ENCODE data around the gene IMMT. TPM values are rescaled to one million over a fixed set of nuclear protein-coding genes. Genes with fewer than 3 reads are reported as not detected.

Gene IMMT
- total and polyA plus RNA-seq, 2 of the 8 experiments (the other 6 are each of a cell fraction or from before 2014, with no cell fraction given): 37.7 to 103 TPM

DNA sequence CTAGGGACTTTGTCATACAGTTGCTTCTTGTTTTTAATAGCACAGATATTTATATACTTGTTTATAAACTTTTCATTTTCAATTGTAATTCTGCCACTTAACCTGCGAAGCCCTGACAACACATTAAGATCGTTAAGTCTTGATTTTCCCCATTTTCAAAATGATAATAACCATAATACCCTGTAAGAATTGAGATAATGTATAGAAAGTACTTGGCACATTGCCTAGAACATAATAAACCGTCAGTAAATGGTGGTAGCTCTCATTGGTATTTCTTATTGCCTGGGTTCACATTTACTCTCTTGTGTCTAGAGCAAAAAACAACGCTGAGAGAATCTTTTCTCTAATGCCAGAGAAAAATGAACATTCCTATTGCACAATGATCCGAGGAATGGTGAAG lies 70.6 kb downstream of the IMMT start:
- TF ChIP-seq SIX5 (IDR thresholded peaks at IDR 0.05; ENCODE audit: low read depth, low read length) (no peak), EP300 (IDR thresholded peaks at IDR 0.05; ENCODE audit: borderline replicate concordance in 1 of 2, low read depth in 2 of 2, low read length in 2 of 2) (no peak)
- TF ChIP-seq, protein P1, sequence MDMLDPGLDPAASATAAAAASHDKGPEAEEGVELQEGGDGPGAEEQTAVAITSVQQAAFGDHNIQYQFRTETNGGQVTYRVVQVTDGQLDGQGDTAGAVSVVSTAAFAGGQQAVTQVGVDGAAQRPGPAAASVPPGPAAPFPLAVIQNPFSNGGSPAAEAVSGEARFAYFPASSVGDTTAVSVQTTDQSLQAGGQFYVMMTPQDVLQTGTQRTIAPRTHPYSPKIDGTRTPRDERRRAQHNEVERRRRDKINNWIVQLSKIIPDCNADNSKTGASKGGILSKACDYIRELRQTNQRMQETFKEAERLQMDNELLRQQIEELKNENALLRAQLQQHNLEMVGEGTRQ (IDR thresholded peaks at IDR 0.05; ENCODE audit: low read length): no peak
- Histone ChIP-seq H4K5ac (ENCODE audit: insufficient read length, low read depth, low read length) (no peak overlapping the region), H3K79me1 (ENCODE audit: low read depth, low read length) (no peaks in the 10 kb centered on the region), H2AFZ (ENCODE audit: low read length) (no peak overlapping the region), H4K20me1 (replicated peaks in 1 of 2; ENCODE audit: control insufficient read depth in 1 of 2, insufficient read depth in 2 of 2, low read length in 2 of 2) (peaks cover 5 to 7% of the 10 kb centered on the region in 2 experiments), H3K18ac (ENCODE audit: extremely low read depth, low read length) (no peak overlapping the region), H3K23me2 (ENCODE audit: low read depth, low read length) (no peaks in the 10 kb centered on the region), H2BK15ac (ENCODE audit: low read length) (no peak overlapping the region), H2AK5ac (ENCODE audit: low read depth, low read length) (no peak overlapping the region), H2BK120ac (replicated peaks; ENCODE audit: low read depth, low read length) (no peak overlapping the region), H3K9me3 (ENCODE audit: insufficient read depth in 2 of 2, low read depth in 1 of 2, low read length in 1 of 2) (no peaks in the 10 kb centered on the region), H3K4me2 (ENCODE audit: insufficient read depth in 1 of 2, low read depth in 2 of 2, low read length in 2 of 2) (no peak overlapping the region), H2BK20ac (ENCODE audit: low read length) (no peak overlapping the region), H2BK12ac (ENCODE audit: low read depth, low read length) (no peak overlapping the region), H3K56ac (replicated peaks; ENCODE audit: insufficient read length, low read depth, low read length) (no peak overlapping the region), H3K36me3 (ENCODE audit: control insufficient read depth in 2 of 4, insufficient read depth in 4 of 4, low read length in 3 of 4) (peaks cover 41 to 98% (median 89%) of the 10 kb centered on the region in 4 experiments), H3K14ac (ENCODE audit: insufficient read length) (no peak overlapping the region), H4K8ac (ENCODE audit: extremely low read depth, insufficient read depth, low read length) (no peak overlapping the region), H3K27me3 (replicated peaks in 1 of 4; ENCODE audit: control insufficient read depth in 3 of 4, extremely low read depth in 1 of 4, insufficient read depth in 3 of 4, low read length in 3 of 4) (no peaks in the 10 kb centered on the region), H3K9ac (replicated peaks in 1 of 4; ENCODE audit: extremely low read depth in 1 of 4, low read depth in 3 of 4, low read length in 3 of 4) (no peak overlapping the region), H3K4me1 (replicated peaks in 1 of 4; ENCODE audit: control insufficient read depth in 3 of 4, insufficient read depth in 4 of 4, low read length in 3 of 4) (no peaks in the 10 kb centered on the region), H3K23ac (ENCODE audit: insufficient read length) (no peak overlapping the region), H4K91ac (replicated peaks; ENCODE audit: insufficient read length, low read length) (no peak overlapping the region), H2BK5ac (ENCODE audit: low read depth, low read length) (no peak overlapping the region), H3K4ac (replicated peaks; ENCODE audit: insufficient read length, low read depth, low read length) (no peak overlapping the region), H3K79me2 (ENCODE audit: control insufficient read depth in 1 of 2, insufficient read depth in 2 of 2, low read length in 2 of 2) (no peaks in the 10 kb centered on the region), H3K4me3 (ENCODE audit: extremely low read depth in 1 of 4, insufficient read depth in 2 of 4, low read depth in 3 of 4, low read length in 4 of 4) (no peak overlapping the region), H3K27ac (ENCODE audit: low read depth, low read length) (no peak overlapping the region)
- no peak for FAIRE-seq
- 92% methylated on average over 5 of the region's 5 CpGs; no CpG with 5 or more reads in 1 of the 2 experiments for WGBS, 2 experiments (ENCODE audit: extremely low coverage in 1 of 2, insufficient coverage in 1 of 2, insufficient read length in 1 of 2, insufficient replicate concordance in 2 of 2, low coverage in 1 of 2, low lambda C conversion rate in 2 of 2, missing lambda C conversion rate in 1 of 2)
- DNase-seq (ENCODE audit: low read depth in 1 of 2, low spot score in 2 of 2): no peak
- ChIA-PET CTCF (ENCODE audit: partially characterized antibody) (interaction anchor here (2.0 kb wide), 1 partner anchor 13 kb away, joined by 5 read pairs; no protein-coding TSS in a partner anchor), POLR2A (ENCODE audit: partially characterized antibody) (interaction anchor here (0.7 to 3.4 kb wide), 4 partner anchors 9 to 58 kb away, joined by 3 to 23 read pairs (median 6); no protein-coding TSS in a partner anchor)

All from H1 (cell line).